Mucosa of descending colon (tissue), 3 donors: ENCODE measurements around the gene HIP1. TPM values are rescaled to one million over a fixed set of nuclear protein-coding genes. Genes with fewer than 3 reads are reported as not detected.
"Not testable (repeated sequence)": the region's sequence is repeated elsewhere in the genome, so short reads cannot be mapped to it uniquely, and the experiment has no call there.

Experiments
- ATAC-seq: fragments of 200-7000 bp; cut with Tn5 transposase; one replicate; pipeline ENCODE4 v1.9.1; 2020; ENCODE audit warnings: mild to moderate bottlenecking, moderate library complexity
- DNase-seq, 3 donors: peaks; one replicate each; pipeline ENCODE4 v3.0.0-alpha.2; 2020
- H3K36me3 ChIP-seq: fragments of 200-600 bp; one replicate; pipeline ENCODE4 v1.8.0; 2021; ENCODE audit warnings: low read depth, mild to moderate bottlenecking
- H3K4me1 ChIP-seq: fragments of 200-600 bp; one replicate; pipeline ENCODE4 v1.8.0; 2021; ENCODE audit warnings: low read depth, mild to moderate bottlenecking
- H3K4me3 ChIP-seq: fragments of 200-600 bp; one replicate; pipeline ENCODE4 v1.8.0; 2021; ENCODE audit warnings: mild to moderate bottlenecking
- H3K9me3 ChIP-seq: fragments of 200-600 bp; one replicate; pipeline ENCODE4 v1.8.0; 2021; ENCODE audit warnings: mild to moderate bottlenecking
- intact Hi-C, 2 donors: fragments of 100-400 bp; cut with DNase I in 1 of 2; cut with micrococcal nuclease in 1 of 2; formaldehyde crosslinking; loops; one replicate each; pipeline versions ENCODE4 v1.11.0 to v1.11.1; 2022; cut with DNase I, micrococcal nuclease
- total RNA-seq, 3 donors: library from RNA; stranded (reverse); fragmentation: NEBNext Ultra II Directional in 2 of 3; extraction: Animal tissue kit (Norgen Biotek cat#: 25700) in 2 of 3; gene quantifications; one replicate each; pipeline versions ENCODE4 v1.2.1 to v1.2.4, GENCODE V29; 2021 to 2023
- TF ChIP-seq, protein P1 (sequence below): fragments of 200-600 bp; IDR thresholded peaks from one replicate; pipeline ENCODE4 v1.8.0; 2022; ENCODE audit warnings: antibody characterized with exemption, mild to moderate bottlenecking
- donor health status: DM: no; HTN: no; CAD: no; lungs with moderate emphysema.
- donor health status: DM: no; HTN: no; CAD: no.
- donor health status: DM: no; HTN: yes; CAD: no.

Gene HIP1
- total RNA-seq, 3 donors from 2014 or later, result 5.7 to 14.2 (median 6.7) TPM

GRCh38 chr7:75567948-75568595 lies 170.7 kb downstream of the HIP1 start:
- H3K36me3 ChIP-seq, result no peaks in the 10 kb centered on the region

GRCh38 chr7:75565132-75565837 lies 173.5 kb downstream of the HIP1 start:
- ATAC-seq (peak; percentile 33), DNase-seq (peak in 1 of 3 donors; percentile 20)
- intact Hi-C loops, result no loop called here
- Histone ChIP-seq H3K36me3 (no peaks in the 10 kb centered on the region), H3K4me1 (no peaks in the 10 kb centered on the region), H3K4me3 (no peak overlapping the region), H3K9me3 (no peaks in the 10 kb centered on the region)
- TF ChIP-seq, protein P1, sequence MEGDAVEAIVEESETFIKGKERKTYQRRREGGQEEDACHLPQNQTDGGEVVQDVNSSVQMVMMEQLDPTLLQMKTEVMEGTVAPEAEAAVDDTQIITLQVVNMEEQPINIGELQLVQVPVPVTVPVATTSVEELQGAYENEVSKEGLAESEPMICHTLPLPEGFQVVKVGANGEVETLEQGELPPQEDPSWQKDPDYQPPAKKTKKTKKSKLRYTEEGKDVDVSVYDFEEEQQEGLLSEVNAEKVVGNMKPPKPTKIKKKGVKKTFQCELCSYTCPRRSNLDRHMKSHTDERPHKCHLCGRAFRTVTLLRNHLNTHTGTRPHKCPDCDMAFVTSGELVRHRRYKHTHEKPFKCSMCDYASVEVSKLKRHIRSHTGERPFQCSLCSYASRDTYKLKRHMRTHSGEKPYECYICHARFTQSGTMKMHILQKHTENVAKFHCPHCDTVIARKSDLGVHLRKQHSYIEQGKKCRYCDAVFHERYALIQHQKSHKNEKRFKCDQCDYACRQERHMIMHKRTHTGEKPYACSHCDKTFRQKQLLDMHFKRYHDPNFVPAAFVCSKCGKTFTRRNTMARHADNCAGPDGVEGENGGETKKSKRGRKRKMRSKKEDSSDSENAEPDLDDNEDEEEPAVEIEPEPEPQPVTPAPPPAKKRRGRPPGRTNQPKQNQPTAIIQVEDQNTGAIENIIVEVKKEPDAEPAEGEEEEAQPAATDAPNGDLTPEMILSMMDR, result no peak

More at GRCh38 chr7:75567948-75568595, 170.7 kb downstream of the HIP1 start:
- Histone ChIP-seq H3K9me3 (no peaks in the 10 kb centered on the region), H3K4me1 (no peaks in the 10 kb centered on the region), H3K4me3 (no peak overlapping the region)
- DNase-seq, result no peak
- TF ChIP-seq, protein P1, result no peak
- intact Hi-C loops, result no loop called here
- ATAC-seq, result no peak

- Histone ChIP-seq H3K9me3 (no peaks in the 10 kb centered on the region), H3K4me3 (no peak overlapping the region), H3K4me1 (no peaks in the 10 kb centered on the region), H3K36me3 (no peaks in the 10 kb centered on the region)
- no peak for DNase-seq
- TF ChIP-seq, protein P1, result no peak
- intact Hi-C loops, result no loop called here
- ATAC-seq, result no peak
These were observed 175.6 kb downstream of the HIP1 start for GRCh38 chr7:75563171-75563570.

DNA sequence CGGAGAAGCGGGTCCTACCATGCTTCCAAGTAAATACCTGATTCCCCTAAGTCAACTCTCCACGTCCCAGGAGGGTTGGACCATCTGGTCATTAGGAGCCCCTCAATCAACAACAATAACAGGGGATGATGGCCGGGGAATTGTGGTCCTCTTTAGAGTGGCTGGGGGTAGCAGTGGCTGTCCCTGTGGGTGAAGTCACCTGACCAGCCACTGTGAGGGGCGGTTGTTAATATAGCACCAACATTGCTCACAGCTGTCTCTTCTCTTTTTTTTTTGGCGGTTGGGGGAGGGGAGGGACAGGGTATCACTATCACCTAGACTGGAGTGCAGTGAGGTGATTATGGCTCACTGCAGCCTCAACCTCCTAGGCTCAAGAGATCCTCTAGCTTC lies 178.8 kb downstream of the HIP1 start:
- intact Hi-C loops, result no loop called here
- no peak for DNase-seq
- Histone ChIP-seq H3K4me1 (no peaks in the 10 kb centered on the region), H3K9me3 (no peaks in the 10 kb centered on the region), H3K36me3 (no peaks in the 10 kb centered on the region), H3K4me3 (no peak overlapping the region)
- TF ChIP-seq, protein P1, result no peak
- ATAC-seq, result no peak

DNA sequence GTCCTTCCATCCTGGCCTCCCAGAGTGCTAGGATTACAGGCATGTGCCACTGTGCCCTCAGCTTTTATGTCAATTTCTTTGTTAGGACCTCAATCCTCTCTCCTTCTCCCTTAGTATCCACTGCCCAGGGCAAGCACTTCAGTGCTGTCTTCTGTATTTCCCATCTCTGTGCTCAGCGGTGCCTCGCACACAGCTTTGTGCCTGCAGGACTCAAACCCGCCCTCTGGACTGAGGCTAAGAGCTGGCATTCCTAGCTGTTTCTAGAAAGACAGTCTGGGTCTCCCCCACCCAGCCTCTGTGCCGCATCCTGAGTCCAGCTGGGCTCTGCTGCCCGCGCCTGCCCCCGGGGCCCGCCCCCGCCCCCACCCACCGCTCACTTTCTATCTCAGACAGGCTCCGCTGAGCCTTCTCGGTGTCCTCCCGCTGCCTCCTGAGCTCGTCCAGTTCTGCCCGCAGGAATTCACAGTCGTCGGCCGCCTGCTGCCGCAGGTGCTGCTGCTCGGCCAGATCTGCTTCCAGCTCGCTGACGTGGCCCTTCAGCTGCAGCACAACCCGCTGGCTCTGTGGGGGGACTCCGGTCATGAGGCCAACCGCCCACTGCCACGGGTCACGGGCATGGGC lies 179.3 kb downstream of the HIP1 start:
- DNase-seq (no peak), ATAC-seq (no peak)
- Histone ChIP-seq H3K4me3 (no peak overlapping the region), H3K4me1 (no peaks in the 10 kb centered on the region), H3K36me3 (no peaks in the 10 kb centered on the region), H3K9me3 (no peaks in the 10 kb centered on the region)
- TF ChIP-seq, protein P1, result no peak
- intact Hi-C loops, result no loop called here

DNA sequence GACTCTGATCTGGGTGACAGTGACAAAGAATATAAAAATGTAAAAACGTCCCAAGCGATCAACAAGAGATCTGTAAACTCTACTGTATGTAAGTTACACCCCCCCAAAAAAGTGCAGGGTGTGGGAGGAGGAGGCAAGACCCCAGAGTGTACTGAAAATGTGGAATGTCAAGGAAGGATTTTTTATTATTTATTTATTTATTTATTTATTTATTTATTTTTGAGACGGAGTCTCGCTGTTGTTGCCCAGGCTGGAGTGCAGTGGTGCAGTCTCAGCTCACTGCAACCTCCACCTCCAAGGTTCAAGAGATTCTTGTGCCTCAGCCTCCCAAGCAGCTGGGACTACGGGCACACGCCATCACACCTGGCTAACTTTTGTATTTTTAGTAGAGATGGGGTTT lies 181.9 kb downstream of the HIP1 start:
- intact Hi-C loops, ATAC-seq, H3K36me3 ChIP-seq: not testable (repeated sequence)

More for the DNA sequence above, 181.9 kb downstream of the HIP1 start:
- not testable (repeated sequence) for H3K4me1 ChIP-seq, H3K4me3 ChIP-seq, DNase-seq, H3K9me3 ChIP-seq
